ENCODE measurements around the gene CEP128.

CEP128 gene

GRCh38 chr14:80560800-80561657, 380.5 kb downstream of the CEP128 start:
- no peak overlapping the region for H3K4me3 ChIP-seq (ENCODE audit: low read length)
- TF ChIP-seq, protein P1, sequence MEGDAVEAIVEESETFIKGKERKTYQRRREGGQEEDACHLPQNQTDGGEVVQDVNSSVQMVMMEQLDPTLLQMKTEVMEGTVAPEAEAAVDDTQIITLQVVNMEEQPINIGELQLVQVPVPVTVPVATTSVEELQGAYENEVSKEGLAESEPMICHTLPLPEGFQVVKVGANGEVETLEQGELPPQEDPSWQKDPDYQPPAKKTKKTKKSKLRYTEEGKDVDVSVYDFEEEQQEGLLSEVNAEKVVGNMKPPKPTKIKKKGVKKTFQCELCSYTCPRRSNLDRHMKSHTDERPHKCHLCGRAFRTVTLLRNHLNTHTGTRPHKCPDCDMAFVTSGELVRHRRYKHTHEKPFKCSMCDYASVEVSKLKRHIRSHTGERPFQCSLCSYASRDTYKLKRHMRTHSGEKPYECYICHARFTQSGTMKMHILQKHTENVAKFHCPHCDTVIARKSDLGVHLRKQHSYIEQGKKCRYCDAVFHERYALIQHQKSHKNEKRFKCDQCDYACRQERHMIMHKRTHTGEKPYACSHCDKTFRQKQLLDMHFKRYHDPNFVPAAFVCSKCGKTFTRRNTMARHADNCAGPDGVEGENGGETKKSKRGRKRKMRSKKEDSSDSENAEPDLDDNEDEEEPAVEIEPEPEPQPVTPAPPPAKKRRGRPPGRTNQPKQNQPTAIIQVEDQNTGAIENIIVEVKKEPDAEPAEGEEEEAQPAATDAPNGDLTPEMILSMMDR (conservative IDR thresholded peaks at IDR 0.05; ENCODE audit: low read depth, low read length): no peak
- no peak for DNase-seq (ENCODE audit: low read depth)

DNA sequence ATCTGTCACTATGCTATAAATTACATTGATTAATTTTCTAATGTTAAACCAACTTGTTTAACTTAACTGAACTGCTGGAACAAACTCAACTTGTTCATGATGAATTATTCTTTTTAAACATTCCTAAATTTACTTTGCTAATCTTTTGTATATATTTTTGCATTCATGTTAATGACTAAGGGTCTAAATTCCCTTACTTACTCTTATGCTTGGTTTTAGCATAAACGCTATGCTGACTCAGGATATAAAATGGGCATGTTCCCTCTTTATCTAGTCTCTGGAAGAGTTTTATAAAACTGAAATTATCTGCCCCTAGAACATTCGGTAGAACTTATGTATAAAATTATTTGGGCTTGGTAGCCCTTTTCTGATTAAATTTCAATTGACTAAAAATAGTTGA, 387.4 kb downstream of the CEP128 start:
- no peak overlapping the region for H3K4me3 ChIP-seq (ENCODE audit: low read length)
- DNase-seq (ENCODE audit: low read depth): no peak
- TF ChIP-seq, protein P1 (conservative IDR thresholded peaks at IDR 0.05; ENCODE audit: low read depth, low read length): no peak

DNA sequence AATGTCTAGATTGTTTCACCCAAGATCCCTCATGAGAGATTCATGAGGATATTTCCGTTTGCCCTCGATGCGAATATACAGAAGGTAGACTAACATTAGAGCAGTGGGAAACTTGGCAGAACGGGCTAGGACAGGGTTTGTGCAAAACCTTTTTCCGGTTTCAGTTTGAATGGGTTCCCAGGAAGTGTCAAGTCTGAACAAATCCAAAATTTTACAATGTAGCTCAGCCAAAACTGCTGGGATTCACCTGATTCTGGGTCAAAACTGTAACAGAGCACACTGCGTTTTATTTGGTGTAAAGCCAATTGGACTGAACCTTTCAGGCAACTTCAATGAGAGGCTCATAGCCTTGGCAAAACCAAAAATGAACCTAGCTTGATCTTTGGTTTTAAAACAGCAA, 392.4 kb downstream of the CEP128 start:
- TF ChIP-seq, protein P1 (conservative IDR thresholded peaks at IDR 0.05; ENCODE audit: low read depth, low read length): no peak
- H3K4me3 ChIP-seq (ENCODE audit: low read length): no peak overlapping the region
- DNase-seq (ENCODE audit: low read depth): no peak

DNA sequence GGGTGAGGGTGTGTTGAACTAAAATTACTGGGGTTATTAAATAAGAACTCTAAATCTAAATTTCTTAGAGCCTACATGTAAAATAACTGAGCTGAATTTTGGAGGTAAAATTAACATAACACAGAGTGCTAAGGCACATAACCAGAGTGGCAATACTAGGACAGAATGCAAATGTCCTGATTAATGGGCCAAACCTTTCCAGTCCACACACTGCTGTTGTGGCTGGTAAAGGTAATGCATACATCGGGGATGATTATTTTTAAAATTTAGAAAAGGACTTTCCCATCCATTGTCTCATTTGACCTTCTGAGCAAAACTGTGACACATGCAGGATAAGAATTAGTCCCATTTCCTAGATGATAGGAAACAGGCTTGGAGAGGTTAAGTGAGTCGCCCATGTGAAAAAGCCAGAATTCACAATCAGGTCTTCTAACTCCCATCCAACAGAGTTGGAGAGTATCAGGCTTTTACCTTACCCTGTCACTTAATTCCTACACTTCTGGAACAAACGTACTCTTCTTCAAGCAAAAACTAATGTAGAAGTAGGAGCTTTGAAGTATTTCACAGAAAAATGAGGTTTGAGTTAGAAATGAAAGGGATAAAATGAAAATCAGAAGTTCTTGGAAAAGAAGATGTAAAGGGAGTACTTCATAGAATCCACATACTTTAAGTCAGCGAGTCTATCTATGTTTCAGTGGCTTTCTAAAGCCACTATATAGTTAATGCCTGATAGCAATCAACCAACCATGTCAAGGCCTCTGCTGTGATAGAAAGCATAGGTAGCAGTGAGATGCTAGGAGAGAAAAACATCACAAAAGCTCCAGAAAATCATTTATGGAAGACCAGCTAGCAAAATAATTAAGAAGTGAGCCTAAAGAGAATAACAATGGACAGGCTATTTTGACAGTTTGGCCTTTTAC, 395.3 kb downstream of the CEP128 start:
- TF ChIP-seq, protein P1 (conservative IDR thresholded peaks at IDR 0.05; ENCODE audit: low read depth, low read length): no peak
- no peak overlapping the region for H3K4me3 ChIP-seq (ENCODE audit: low read length)
- no peak for DNase-seq (ENCODE audit: low read depth)

GRCh38 chr14:80544366-80544765, 397.2 kb downstream of the CEP128 start:
- DNase-seq (ENCODE audit: low read depth): no peak
- TF ChIP-seq, protein P1 (conservative IDR thresholded peaks at IDR 0.05; ENCODE audit: low read depth, low read length): no peak
- H3K4me3 ChIP-seq (ENCODE audit: low read length): no peak overlapping the region

GRCh38 chr14:80543211-80543610, 398.3 kb downstream of the CEP128 start:
- TF ChIP-seq, protein P1 (conservative IDR thresholded peaks at IDR 0.05; ENCODE audit: low read depth, low read length): no peak
- DNase-seq (ENCODE audit: low read depth): no peak
- H3K4me3 ChIP-seq (ENCODE audit: low read length): no peak overlapping the region

Data from retinal pigment epithelial cell (primary cell).